Lower lobe of right lung (tissue), 2 donors: ENCODE measurements around the gene SMYD1. TPM values are rescaled to one million over a fixed set of nuclear protein-coding genes. Genes with fewer than 3 reads are reported as not detected.

ENCODE experiments used
- ATAC-seq, 2 donors: fragments of 200-7000 bp; cut with Tn5 transposase; one replicate each; pipeline ENCODE4 v1.9.1; 2020 to 2022; ENCODE audit warnings: mild to moderate bottlenecking in 2 of 2, moderate library complexity in 2 of 2
- DNase-seq: peaks from one replicate; pipeline ENCODE4 v3.0.0-alpha.2; 2020
- H3K27ac ChIP-seq: fragments of 200-600 bp; one replicate; pipeline ENCODE4 v1.8.0; 2022
- H3K27me3 ChIP-seq: fragments of 200-600 bp; one replicate; pipeline ENCODE4 v1.8.0; 2022; ENCODE audit warnings: low read depth
- H3K36me3 ChIP-seq: fragments of 200-600 bp; one replicate; pipeline ENCODE4 v1.8.0; 2022; ENCODE audit warnings: mild to moderate bottlenecking
- H3K4me1 ChIP-seq: fragments of 200-600 bp; one replicate; pipeline ENCODE4 v1.8.0; 2022
- H3K4me3 ChIP-seq: fragments of 200-600 bp; one replicate; pipeline ENCODE4 v1.8.0; 2022; ENCODE audit warnings: mild to moderate bottlenecking
- H3K9me3 ChIP-seq: fragments of 200-600 bp; one replicate; pipeline ENCODE4 v1.8.0; 2022
- intact Hi-C: fragments of 100-400 bp; cut with DNase I; formaldehyde crosslinking; loops from one replicate; pipeline ENCODE4 v1.11.0; 2022
- total RNA-seq: library from RNA; stranded (reverse); fragmentation: NEBNext Ultra II Directional; extraction: Animal tissue kit (Norgen Biotek cat#: 25700); gene quantifications from one replicate; pipeline ENCODE4 v1.2.1, GENCODE V29; 2021
- TF ChIP-seq, protein P1 (sequence below): fragments of 200-600 bp; IDR thresholded peaks from one replicate; pipeline ENCODE4 v1.8.0; 2022; ENCODE audit warnings: antibody characterized with exemption, mild to moderate bottlenecking
- donor health status: DM: no; HTN: yes; CAD: no; lungs with severe emphysema.

Gene SMYD1
- total RNA-seq, 1 donor from 2014 or later, result not detected

GRCh38 chr2:88027697-88028389 lies 39.8 kb upstream of the SMYD1 start:
- Histone ChIP-seq H3K4me1 (no peaks in the 10 kb centered on the region), H3K9me3 (no peaks in the 10 kb centered on the region), H3K27me3 (no peaks in the 10 kb centered on the region), H3K27ac (no peak overlapping the region), H3K36me3 (peaks cover 57% of the 10 kb centered on the region), H3K4me3 (no peak overlapping the region)
- intact Hi-C loops, result no loop called here
- TF ChIP-seq, protein P1, sequence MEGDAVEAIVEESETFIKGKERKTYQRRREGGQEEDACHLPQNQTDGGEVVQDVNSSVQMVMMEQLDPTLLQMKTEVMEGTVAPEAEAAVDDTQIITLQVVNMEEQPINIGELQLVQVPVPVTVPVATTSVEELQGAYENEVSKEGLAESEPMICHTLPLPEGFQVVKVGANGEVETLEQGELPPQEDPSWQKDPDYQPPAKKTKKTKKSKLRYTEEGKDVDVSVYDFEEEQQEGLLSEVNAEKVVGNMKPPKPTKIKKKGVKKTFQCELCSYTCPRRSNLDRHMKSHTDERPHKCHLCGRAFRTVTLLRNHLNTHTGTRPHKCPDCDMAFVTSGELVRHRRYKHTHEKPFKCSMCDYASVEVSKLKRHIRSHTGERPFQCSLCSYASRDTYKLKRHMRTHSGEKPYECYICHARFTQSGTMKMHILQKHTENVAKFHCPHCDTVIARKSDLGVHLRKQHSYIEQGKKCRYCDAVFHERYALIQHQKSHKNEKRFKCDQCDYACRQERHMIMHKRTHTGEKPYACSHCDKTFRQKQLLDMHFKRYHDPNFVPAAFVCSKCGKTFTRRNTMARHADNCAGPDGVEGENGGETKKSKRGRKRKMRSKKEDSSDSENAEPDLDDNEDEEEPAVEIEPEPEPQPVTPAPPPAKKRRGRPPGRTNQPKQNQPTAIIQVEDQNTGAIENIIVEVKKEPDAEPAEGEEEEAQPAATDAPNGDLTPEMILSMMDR, result no peak
- DNase-seq (no peak), ATAC-seq (no peak)

GRCh38 chr2:88028931-88029330 lies 38.7 kb upstream of the SMYD1 start:
- TF ChIP-seq, protein P1, result no peak
- Histone ChIP-seq H3K4me1 (no peaks in the 10 kb centered on the region), H3K27ac (no peak overlapping the region), H3K4me3 (no peak overlapping the region), H3K9me3 (no peaks in the 10 kb centered on the region), H3K27me3 (no peaks in the 10 kb centered on the region), H3K36me3 (peaks cover 68% of the 10 kb centered on the region)
- intact Hi-C loops, result no loop called here
- ATAC-seq, result no peak
- no peak for DNase-seq

DNA sequence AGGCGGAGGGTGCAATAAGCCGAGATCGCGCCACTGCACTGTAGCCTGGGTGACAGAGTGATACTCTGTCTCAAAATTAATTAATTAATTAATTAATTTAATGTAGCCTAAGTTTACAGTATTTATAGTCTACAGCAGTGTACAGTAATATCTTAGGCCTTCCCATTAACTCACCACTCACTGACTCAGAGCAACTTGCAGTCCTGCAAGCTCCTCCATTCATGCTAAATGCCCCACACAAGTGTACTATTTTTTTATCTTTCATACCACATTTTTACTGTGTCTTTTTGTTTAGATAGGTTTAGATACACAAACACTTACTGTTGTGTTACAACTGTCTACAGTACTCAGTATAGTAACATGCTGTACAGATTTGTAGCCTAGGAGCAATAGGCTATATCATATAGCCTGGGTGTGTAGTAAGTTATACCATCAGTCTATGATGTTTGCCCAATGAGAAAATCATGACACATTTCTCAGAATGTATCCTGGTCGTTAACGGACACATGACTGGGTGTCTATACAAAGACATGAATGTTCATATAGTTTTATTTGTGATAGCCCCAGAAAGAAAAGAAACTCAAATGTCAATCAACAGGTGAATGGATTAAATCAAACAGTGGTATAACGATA lies 35.4 kb upstream of the SMYD1 start:
- Histone ChIP-seq H3K27me3 (no peaks in the 10 kb centered on the region), H3K27ac (no peak overlapping the region), H3K36me3 (peaks cover 71% of the 10 kb centered on the region), H3K9me3 (no peaks in the 10 kb centered on the region), H3K4me3 (no peak overlapping the region), H3K4me1 (no peaks in the 10 kb centered on the region)
- DNase-seq, result no peak
- intact Hi-C loops, result no loop called here
- ATAC-seq, result no peak
- TF ChIP-seq, protein P1, result no peak

DNA sequence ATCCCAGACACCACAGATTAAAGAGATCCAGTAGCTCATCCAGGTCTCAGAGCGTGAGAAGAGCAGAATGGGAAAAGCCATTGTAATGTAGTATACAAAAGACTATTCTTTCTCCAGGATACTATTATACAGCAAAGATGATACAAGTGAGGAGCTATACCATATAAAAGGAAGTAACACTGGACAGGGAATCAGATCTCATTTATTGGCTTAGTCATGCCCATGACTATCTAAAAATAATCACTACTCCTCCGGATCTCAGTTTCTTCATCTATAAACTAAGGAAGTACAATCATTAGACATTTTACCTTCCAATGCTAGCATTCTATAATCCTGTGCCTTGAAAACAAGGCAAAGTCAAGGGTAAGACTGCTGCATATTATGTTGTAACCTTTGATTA lies 31.4 kb upstream of the SMYD1 start:
- peaks cover 4% of the 10 kb centered on the region for H3K4me1 ChIP-seq
- no peak overlapping the region for H3K27ac ChIP-seq
- ATAC-seq (no peak), DNase-seq (no peak)
- intact Hi-C loops, result no loop called here
- TF ChIP-seq, protein P1, result no peak
- no peaks in the 10 kb centered on the region for H3K9me3 ChIP-seq
- no peak overlapping the region for H3K4me3 ChIP-seq
- H3K36me3 ChIP-seq, result peaks cover 31% of the 10 kb centered on the region
- H3K27me3 ChIP-seq, result no peaks in the 10 kb centered on the region

- peaks cover 4% of the 10 kb centered on the region for H3K4me1 ChIP-seq
- no peaks in the 10 kb centered on the region for H3K9me3 ChIP-seq
- ATAC-seq, result no peak
- peaks cover 27% of the 10 kb centered on the region for H3K36me3 ChIP-seq
- TF ChIP-seq, protein P1, result no peak
- H3K27me3 ChIP-seq, result no peaks in the 10 kb centered on the region
- no peak for DNase-seq
- H3K27ac ChIP-seq, result no peak overlapping the region
- H3K4me3 ChIP-seq, result no peak overlapping the region
- intact Hi-C loops, result no loop called here
These were observed 31.0 kb upstream of the SMYD1 start for GRCh38 chr2:88036606-88037005.
